ENCODE measurements around the gene EML6. TPM values are rescaled to one million over a fixed set of nuclear protein-coding genes. Genes with fewer than 3 reads are reported as not detected.

Gene EML6
- total and polyA plus RNA-seq, 10 of the 15 experiments (the other 5 are each of a cell fraction or from before 2014, with no cell fraction given), result 0.09 to 0.67 (median 0.21) TPM

DNA sequence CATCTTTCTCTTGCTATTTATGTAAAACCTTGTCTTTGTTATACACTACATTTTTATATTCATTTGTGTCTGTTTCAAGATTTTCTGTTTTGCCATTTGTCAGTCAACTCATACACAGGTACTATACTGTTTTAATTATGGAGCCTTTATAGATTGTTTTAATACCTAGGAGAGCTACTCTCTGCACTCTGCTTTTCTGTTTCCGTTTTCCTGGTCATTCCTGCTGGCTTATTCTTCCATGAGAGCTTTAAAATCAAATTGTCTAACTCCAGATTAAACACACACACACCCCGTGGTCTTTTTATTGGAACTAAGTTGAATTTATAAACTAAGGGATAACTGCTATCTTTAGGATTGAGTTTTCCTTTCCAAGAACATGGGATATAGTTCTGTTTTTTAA is 165.6 kb downstream of the EML6 start (continued):
- TF ChIP-seq, protein P1, sequence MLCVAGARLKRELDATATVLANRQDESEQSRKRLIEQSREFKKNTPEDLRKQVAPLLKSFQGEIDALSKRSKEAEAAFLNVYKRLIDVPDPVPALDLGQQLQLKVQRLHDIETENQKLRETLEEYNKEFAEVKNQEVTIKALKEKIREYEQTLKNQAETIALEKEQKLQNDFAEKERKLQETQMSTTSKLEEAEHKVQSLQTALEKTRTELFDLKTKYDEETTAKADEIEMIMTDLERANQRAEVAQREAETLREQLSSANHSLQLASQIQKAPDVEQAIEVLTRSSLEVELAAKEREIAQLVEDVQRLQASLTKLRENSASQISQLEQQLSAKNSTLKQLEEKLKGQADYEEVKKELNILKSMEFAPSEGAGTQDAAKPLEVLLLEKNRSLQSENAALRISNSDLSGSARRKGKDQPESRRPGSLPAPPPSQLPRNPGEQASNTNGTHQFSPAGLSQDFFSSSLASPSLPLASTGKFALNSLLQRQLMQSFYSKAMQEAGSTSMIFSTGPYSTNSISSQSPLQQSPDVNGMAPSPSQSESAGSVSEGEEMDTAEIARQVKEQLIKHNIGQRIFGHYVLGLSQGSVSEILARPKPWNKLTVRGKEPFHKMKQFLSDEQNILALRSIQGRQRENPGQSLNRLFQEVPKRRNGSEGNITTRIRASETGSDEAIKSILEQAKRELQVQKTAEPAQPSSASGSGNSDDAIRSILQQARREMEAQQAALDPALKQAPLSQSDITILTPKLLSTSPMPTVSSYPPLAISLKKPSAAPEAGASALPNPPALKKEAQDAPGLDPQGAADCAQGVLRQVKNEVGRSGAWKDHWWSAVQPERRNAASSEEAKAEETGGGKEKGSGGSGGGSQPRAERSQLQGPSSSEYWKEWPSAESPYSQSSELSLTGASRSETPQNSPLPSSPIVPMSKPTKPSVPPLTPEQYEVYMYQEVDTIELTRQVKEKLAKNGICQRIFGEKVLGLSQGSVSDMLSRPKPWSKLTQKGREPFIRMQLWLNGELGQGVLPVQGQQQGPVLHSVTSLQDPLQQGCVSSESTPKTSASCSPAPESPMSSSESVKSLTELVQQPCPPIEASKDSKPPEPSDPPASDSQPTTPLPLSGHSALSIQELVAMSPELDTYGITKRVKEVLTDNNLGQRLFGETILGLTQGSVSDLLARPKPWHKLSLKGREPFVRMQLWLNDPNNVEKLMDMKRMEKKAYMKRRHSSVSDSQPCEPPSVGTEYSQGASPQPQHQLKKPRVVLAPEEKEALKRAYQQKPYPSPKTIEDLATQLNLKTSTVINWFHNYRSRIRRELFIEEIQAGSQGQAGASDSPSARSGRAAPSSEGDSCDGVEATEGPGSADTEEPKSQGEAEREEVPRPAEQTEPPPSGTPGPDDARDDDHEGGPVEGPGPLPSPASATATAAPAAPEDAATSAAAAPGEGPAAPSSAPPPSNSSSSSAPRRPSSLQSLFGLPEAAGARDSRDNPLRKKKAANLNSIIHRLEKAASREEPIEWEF (IDR thresholded peaks at IDR 0.05; ENCODE audit: insufficient replicate concordance, low read depth, low read length), result no peak
- TF ChIP-seq HCFC1 (IDR thresholded peaks at IDR 0.05; ENCODE audit: low read length), result no peak
- TF ChIP-seq BMI1 (IDR thresholded peaks at IDR 0.05; ENCODE audit: borderline replicate concordance), result no peak
- no peak for TF ChIP-seq YY1 (IDR thresholded peaks at IDR 0.05; ENCODE audit: low read depth, low read length)

GRCh38 chr2:54891909-54892308 is 168.4 kb downstream of the EML6 start:
- BruUV-seq (replicated peaks), result no TSS peak
- RAD21 ChIA-PET (ENCODE audit: unreplicated experiment), result no interaction called here
- Histone ChIP-seq H3K4me2 (ENCODE audit: control insufficient read depth, insufficient read depth) (no peak overlapping the region), H2AFZ (ENCODE audit: control insufficient read depth, low read depth, low read length) (no peak overlapping the region), H3K27me3 (replicated peaks in 1 of 2; ENCODE audit: control insufficient read depth in 2 of 2, insufficient read depth in 2 of 2, low read length in 1 of 2) (peaks cover 0 to 6% of the 10 kb centered on the region in 2 experiments; a peak in 1 of 4 replicates), H3K9me3 (replicated peaks; ENCODE audit: control insufficient read depth, insufficient read depth, low read length) (no peaks in the 10 kb centered on the region), H3K79me2 (ENCODE audit: control insufficient read depth, insufficient read depth, low read length) (no peaks in the 10 kb centered on the region), H3K4me1 (ENCODE audit: control insufficient read depth, insufficient read depth, low read length) (no peaks in the 10 kb centered on the region), H3K9ac (ENCODE audit: control insufficient read depth, insufficient read depth, low read length) (no peak overlapping the region), H3K4me3 (no peak overlapping the region), H4K20me1 (ENCODE audit: control insufficient read depth, insufficient read depth) (no peaks in the 10 kb centered on the region), H3K36me3 (ENCODE audit: control insufficient read depth in 2 of 2, insufficient read depth in 2 of 2, low read length in 1 of 2) (no peaks in the 10 kb centered on the region), H3K27ac (ENCODE audit: control insufficient read depth, insufficient read depth) (no peak overlapping the region)
- in situ Hi-C loops (cut with MboI) (no loop called here), intact Hi-C loops (cut with micrococcal nuclease; ENCODE audit: unreplicated experiment) (no loop called here)
- WGBS (ENCODE audit: insufficient coverage, insufficient replicate concordance, low lambda C conversion rate, missing lambda C conversion rate), result 53% methylated on average over 4 of the region's 4 CpGs
- POLR2A ChIA-PET, result no interaction called here
- SMC1A ChIA-PET (ENCODE audit: uncharacterized antibody, unreplicated experiment), result interaction anchor here (1.1 to 1.3 kb wide), 2 partner anchors 16 to 282 kb away, joined by 5 read pairs; no protein-coding TSS in a partner anchor
- CTCF ChIA-PET, result interaction anchor here (1.9 kb wide), 1 partner anchor 9 kb away, joined by 7 read pairs; no protein-coding TSS in a partner anchor
- FAIRE-seq (no peak), ATAC-seq (no peak), DNase-seq (ENCODE audit: low read depth, low spot score) (no peak)
- TF ChIP-seq MXI1 (IDR thresholded peaks at IDR 0.05; ENCODE audit: low read depth, low read length) (no peak), SMAD1 (IDR thresholded peaks at IDR 0.05; ENCODE audit: low read depth, partially characterized antibody) (no peak), DPF2 (IDR thresholded peaks at IDR 0.05) (no peak), NFYB (IDR thresholded peaks at IDR 0.05; ENCODE audit: insufficient read depth, low read depth, low read length) (no peak), E4F1 (IDR thresholded peaks at IDR 0.05; ENCODE audit: borderline replicate concordance, partially characterized antibody) (no peak), POLR2AphosphoS5 (IDR thresholded peaks at IDR 0.05; ENCODE audit: low read length) (no peak), ZSCAN29 (IDR thresholded peaks at IDR 0.05) (no peak), POU2F2 (IDR thresholded peaks at IDR 0.05; ENCODE audit: borderline replicate concordance, low read depth, low read length) (no peak), PBX3 (IDR thresholded peaks at IDR 0.05; ENCODE audit: insufficient replicate concordance, low read depth, low read length) (no peak), RAD21 (IDR thresholded peaks at IDR 0.05; ENCODE audit: insufficient read depth, low read depth, low read length) (no peak)

All from GM12878 (cell line).